GM19035 (cell line): ENCODE measurements around the gene TPRG1L.

Experiments
- ATAC-seq: cut with Tn5 transposase; IDR thresholded peaks from one replicate; pipeline ENCODE4 v1.9.1; 2021; ENCODE audit not compliant: unreplicated experiment

The TPRG1L gene

DNA sequence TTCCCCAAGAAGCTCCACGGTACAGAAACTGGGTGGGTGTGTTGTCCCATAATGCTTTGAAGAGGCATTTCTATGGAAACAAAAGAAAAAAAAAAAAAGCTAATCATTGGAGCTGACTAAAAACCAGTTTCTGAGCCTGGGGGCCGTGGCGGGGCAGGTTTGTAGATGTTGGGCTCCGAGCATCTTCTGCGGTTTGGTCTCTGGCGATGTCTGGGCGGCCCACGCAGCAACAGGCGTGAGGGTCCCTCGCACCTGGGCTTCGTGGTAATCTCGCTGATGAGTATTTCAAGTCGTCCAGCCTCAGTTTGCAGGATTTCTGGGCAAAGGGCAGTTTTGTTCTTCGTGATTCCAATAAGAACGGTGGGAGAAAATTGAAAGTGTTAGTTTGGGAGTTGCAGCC is 34.3 kb downstream of the TPRG1L start:
- ATAC-seq, result no peak

DNA sequence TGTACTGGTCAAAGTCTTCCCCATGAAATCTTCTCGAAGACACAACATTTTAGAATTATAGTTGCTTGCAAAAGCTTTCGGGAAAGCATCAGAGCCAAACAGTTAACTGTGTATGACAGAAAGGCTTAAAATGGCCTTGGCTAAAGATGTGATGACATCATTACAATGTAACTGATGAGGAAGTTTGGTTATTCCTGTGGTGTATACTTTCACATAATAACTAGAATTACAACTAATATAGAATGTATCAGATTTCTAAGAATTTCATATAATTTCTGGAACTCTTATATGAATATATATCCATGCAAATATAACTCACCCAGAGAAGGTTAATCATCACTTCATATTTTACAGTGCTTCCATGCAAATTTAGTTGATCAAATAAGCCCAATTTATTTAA is 35.9 kb downstream of the TPRG1L start:
- ATAC-seq, result no peak

DNA sequence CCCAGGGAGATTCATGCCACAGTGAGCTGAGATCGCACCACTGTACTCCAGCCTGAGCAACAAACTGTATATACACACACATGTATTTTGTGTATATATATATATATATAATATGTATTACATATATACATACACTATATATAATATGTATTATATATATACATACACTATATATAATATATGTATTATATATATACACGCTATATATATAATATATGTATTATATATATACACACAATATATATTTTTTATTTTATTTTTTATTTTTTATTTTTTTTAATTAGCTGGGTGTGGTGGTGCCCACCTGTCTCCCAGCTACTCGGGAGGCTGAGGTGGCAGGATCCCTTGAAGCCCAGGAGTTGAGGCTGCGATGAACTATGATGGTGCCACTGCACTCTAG is 36.8 kb downstream of the TPRG1L start:
- ATAC-seq, result no peak

DNA sequence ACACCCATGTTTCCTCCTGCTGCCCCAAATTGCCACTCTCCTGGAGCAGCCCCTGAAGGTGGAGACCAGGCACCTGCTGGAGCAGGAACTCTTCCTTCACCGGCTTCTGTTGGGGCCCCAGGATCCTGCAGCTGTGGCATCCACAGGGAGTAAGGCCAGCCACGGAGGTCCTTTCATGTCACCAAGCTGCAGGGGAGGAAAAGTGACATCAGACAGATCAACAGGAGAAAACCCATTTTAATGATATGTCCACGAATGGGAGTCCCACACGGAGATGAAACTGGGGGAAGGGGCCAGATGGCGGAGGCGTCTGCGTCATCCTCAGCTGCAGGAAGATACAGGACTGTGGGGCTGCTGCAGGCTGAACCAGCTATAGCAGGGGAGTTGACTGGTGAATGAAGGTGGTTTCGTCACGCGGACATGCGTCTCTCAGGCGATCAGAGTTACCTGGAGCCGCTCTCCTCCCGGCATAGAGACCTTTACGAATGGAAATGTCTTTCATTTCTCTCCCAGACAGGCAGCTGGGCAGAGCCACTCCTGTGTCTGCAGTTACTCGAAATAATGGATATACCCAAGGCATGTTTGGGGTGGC is 37.4 kb downstream of the TPRG1L start:
- ATAC-seq, result no peak

DNA sequence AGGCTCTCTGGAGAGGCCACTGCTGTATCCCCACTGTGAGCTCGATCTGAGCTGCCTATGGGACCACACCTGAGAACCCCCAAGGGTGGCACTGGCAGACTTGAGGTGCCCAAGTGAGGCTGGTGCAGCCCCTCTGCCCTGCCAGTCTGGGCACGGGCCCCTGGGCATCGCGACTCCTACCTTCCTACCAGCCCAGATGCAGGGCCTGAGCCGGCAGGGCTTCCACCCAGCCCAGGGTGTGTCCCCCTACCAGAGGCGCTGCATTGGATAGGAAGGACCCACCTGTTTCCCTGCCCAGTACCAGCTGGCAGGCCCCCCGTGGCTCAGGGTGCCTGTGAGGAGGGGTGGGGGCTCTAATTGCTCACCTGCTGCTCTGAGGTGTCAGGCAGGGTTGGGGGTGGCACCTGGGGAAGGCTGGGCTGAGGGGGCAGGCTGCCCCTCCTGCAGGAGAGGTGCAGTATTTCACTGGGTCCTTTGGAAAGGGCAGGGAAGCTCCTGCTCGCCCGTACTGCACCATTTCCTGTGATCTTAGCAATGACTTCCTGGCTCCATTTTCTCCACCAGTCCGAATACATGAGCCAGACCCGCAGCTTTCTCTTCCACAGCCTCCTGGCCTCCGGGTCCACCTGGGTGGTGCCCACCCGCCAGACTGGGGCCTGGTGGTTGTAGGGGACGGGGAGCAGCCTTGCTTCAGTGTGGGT is 39.3 kb downstream of the TPRG1L start:
- ATAC-seq, result no peak

DNA sequence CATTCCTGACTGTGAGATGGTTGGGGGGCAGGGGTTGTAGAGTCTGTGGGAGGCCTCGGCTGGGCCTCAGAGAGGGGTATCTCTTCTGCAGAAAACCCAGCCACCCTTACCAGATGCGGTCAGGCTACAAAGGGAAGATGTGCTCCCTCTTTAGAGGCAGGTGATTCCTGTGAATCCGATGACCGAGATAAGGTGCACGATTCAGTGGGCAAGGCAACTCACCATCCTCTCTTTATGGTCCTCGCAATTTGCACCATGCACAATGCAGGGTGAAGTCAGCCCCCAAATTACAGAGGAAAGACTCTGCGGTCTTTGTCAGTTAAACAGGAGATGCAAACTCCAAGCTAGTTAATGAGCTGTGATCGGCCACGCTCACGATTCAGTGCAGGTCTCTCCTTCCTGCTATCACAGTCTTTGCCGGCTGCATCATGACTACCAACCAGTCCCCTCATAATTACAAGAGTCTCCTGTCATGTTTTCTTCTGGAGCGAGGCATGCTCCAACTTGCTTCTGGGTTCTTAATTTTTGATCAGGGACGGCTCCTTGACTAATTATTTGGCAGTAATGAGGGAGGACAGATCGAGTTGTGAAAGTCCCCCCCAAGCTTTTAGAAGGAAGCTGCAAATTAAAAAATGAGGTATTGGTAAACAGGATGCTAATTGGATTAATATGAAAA is 40.0 kb downstream of the TPRG1L start:
- ATAC-seq, result no peak

DNA sequence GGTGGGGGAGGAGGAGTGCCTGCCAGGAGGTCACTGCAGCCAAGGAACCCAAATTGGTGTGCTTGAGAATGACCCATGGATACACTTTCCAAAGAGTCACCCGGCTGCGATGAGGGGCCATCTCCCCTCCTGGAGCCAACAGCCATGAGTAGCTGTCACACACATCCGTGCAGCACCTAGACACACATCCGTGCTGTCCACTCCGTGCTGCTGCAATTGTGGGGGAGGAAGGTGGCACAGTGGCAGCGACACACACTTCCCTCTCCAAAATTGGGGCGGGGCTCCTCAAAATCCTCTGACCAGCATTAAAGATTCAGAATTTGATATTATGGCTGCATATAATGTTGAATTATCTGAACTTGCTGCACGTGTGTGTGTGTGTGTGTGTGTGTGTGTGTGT is 43.3 kb downstream of the TPRG1L start:
- ATAC-seq, result no peak

DNA sequence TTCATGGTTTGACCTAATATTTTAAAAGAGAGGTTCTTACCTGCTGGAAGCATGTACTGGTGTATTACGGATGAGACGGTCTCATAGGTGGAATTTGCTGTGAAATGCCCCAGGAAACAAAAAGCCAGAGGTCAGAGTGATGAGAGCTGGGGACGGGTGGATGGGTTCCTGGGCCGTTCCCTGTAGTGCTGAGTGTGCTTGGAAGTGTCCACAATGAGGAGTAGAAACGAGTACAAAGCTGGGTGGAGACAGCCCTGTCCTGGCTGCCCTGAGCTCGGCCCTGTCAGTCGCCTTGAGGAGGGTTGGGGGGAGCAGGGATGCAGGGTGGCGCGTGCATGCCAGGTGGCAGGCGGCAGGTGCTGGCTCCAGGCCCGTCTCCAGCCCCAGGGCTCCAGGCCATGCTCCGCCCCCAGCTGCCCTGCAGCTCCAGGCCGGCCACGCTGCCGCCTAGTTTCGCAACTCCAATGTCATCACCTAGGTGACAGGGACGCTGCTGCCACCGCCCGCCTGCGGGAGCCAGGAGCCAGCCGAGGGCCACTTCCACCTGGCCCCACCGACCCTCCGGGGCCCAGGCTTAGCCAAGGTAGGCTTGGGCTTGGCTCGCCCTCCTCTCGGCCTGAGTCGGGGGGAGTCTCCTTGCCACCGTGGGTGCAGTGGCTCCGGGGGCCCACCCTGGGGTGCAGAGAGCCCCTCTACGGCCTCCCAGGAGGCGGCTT is 43.9 kb downstream of the TPRG1L start:
- ATAC-seq, result no peak

DNA sequence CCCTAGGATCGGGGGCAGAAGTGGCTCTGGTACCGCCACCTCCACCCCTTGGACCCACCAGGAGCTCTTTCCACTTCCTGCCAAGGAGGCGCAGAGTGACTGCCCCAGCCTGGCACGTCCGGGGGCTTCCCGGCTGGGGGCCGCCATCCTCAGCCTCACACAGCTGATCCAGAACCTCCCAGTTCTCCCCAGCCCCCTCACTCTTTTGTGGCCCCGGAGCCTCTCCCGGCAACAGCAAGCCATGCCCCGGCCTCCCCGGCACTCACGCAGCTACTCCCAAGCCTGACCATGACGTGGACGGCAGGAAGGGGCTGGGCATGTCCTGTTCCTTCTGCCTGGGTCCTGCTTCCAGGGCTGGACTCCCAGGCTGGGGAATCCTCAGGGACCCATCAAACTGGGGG is 44.6 kb downstream of the TPRG1L start:
- no peak for ATAC-seq

DNA sequence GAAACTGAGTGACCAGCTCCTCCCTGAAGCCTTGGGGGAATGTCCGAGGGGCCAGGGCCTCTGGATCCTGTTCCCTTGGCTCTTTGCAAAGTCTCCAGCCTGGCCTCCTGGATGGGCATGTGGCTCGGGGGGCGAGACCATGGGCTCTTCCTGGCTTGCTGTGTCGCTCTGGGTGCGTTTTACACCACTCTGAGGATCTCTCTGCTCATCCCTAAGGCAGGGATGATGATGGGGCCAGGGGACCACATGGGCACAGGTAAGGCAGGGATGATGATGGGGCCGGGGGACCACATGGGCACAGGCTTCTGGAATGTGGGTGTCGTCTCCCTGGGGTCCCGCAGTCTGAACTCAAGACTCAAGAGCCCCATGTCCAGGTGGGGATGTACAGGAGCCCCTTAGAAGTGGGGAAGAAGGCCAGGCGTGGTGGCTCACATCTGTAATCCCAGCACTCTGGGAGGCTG is 45.2 kb downstream of the TPRG1L start:
- no peak for ATAC-seq

DNA sequence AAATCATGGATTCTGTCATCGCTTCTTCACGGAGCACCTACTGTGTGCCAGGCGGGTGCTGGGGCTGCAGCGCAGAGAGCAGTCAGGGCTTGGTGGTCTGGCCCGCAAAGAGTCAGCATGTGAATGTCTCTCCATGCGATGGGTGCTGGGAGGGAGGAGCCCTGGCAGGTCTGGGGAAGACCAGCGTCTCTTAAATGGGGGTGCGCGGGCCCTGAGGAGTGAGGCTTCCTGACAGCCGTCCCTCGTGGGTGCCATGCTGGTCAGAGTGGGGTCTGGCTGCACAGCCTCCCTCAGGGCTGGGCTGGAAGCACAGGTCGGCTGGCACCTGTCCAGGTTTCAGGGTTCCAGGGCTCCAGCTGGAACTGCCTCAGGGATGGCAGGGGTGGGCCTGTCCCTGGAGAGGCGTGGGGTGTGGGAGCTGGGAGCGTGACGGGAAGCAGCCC is 46.0 kb downstream of the TPRG1L start:
- ATAC-seq, result no peak

DNA sequence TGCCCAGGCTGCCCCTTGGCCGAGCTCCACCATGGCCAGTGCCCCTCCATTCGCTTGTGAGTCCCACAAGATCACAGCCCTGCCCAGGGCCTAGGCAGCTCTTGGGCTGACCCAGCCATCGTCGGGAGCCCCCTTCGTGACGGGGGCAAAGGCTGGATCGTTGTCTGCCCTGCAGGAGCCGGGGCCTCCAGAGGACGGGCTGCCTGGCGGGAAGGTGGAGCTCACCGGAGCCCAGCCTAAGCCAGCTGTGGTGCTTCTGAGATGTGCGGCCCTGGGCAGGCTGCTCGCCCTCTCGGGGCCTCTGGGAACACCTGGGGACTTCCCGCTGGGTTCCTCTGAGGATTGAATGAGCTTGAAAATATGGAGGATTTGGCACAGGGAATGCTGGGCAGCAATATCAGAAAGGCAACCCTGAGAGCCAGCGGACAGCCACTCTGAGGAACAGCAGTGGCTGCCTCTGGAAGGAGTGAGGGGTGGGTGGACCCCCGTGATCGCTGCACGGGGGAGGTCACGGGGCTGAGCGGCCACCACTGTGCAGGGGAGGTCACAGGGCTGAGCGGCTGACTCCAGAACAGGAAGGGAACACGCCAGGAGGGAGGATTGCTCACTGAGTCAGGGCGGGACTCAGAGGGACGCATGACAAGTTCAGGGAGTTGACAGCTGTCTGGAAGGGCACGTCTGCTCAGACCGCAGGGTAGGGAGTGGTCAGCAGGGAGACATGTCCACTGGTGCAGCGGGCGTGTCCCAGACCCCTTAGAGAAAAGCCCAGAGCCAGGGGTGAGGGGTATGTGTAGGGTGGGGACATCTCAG is 46.8 kb downstream of the TPRG1L start:
- no peak for ATAC-seq

DNA sequence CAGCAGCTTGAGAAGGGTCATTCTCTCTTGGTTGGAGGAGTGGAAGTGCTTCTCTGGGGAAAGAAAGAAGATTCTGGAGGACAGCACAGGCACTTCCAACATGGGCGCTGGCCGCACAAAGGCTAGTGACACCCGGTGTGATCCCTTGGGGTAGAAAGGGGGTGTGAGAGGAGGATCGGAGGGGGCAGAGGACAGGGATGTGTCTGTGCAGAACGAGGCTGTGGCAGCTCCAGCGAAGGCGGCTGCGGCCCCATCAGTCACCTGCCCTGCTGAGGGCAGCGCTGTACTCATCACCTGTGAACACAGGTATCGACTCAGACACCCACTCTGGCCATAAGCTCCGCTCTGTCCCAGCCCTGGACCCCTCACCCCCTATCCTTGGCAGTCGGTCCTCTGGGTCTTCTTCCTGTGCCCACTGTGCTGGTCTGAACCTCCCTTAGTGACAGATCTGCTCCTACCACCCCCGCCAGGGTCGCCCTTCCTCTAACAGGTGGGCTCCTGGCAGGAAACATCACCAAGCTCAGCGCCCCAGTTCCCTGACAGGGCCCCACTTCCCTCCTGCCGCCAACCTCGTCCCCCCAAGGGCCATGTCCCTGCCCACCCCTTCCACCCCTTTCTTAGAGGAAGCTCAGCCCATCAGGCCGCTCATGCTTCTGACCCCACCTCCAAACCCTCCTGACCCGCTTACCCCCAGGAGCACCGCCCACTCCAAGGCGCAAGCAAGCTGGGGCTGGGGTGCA is 47.6 kb downstream of the TPRG1L start:
- no peak for ATAC-seq

DNA sequence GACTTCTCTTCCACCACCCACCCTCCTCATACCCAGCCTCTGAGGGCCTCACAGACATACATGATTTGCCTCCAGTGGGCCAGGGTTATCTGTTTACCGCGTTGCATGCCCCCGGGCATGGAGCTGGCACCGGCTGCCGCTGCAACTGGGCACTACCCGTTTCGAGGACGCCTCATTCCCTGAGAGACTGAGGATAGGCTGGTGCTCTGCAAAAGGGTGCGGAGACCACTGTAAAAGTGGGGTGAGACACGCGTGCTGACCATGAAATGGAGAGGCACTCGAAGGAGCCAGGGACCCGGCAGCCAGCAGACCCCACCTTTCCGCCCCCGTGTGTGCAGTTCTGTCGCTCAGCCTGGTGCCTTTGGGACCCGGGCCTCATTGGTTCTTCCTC is 48.2 kb downstream of the TPRG1L start:
- no peak for ATAC-seq

DNA sequence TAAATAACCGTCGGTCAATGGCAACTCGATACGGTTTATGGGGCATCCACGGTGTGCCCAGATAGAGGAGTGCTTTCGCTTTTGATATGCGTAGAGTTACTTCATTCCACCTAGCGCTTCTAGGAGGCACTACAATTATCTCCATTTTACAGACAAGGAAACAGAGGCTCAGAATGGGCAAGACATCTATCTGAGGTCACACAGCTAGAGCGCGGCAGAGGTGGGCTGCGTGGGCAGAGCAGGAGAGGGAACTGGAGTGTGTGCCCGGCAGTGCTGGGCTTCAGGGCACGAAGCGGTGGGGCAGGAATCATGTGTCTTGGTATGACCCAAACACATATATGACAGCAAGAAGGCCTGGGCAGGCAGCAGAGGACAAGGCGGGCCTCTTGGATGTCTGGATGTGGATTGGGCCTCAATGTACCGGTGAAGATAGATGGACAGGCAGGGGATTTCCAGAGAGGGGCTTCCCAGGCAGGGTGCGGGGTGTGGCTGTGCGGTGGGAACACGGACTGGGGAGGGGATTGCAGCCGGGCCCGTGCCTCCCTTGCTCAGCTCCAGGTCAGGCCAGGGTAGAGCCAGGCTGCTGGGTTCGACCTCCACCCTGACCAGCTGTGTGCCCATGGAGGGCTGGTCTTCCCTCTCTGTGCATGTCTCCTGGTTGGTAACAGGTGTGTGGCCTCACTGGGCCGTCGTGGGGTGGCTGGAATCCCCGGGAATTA is 48.7 kb downstream of the TPRG1L start:
- ATAC-seq, result no peak

DNA sequence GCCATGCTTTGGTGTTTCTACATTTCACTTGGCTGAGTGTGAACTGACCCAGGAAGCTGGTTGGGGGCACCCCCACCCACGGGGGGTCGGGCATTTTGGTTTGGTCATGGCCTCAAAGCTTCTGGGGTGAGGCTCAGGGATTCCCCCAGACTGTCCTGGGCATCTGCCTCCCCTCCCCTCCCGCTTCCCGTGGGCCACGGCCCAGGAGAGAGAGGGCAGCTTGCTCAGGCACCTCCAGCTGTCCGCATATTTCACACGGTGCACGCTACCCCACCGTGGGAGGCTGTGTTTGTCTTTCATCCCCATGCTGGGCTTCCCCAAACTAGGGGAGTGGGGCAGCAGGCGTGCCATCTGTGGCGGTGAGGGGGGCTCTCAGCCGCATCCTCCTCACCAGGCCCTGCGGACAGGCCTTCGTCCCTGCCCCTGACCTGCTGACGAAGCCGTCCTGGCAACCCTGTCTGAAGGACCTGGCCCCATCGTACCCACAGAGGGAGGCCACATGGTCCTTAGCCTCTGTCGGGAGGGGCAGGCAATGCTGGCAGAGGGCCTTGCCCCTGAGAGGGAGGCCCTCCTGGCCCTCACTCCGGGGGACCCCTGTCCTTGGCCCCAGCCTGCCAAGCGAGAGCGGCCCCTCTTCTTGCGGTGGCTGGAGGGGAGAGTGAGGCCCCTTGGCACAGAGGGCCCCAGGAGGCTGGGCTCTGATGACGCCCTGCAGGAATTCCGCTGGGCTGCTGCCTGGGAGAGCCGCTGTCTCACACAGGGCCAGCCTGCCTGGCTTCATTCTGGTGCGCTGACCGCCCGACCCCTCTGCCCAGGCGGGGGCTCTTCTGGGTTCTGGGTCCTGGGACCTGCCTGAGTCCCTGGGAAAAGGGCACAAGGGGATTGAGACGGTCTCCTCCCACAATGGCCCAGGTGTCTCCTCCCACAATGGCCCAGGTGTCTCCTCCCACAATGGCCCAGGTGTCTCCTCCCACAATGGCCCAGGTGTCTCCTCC is 49.6 kb downstream of the TPRG1L start:
- no peak for ATAC-seq

DNA sequence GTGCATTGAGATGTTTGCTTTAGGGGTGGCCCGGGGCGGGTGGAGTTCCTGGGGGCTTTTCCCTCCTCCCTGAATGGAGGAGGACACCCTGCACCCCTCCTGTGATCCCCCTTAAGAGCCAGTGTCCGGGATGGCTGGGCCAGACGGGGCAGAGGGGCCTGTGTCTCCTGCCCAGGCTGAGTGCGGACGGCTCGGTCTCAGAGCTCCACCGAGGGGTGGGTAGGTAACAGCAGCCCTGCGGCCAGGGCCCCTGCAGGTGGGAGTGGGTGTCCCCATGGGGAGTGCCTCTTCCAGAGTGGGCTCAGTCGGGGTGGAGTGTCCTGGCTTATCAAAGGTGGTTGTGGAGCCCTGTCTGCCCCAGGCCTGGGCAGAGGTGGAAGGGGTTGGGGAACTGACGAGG is 50.6 kb downstream of the TPRG1L start:
- no peak for ATAC-seq
